DMS53 treated with DMSO at 0.1 percent for 48 hours (cell line): ENCODE results near the gene CABYR.

ENCODE experiments used
- DNase-seq: peaks from one replicate; lab custom pipeline; 2025; ENCODE audit not compliant: unreplicated experiment; lab: John Stamatoyannopoulos, UW

The CABYR gene, protein sequence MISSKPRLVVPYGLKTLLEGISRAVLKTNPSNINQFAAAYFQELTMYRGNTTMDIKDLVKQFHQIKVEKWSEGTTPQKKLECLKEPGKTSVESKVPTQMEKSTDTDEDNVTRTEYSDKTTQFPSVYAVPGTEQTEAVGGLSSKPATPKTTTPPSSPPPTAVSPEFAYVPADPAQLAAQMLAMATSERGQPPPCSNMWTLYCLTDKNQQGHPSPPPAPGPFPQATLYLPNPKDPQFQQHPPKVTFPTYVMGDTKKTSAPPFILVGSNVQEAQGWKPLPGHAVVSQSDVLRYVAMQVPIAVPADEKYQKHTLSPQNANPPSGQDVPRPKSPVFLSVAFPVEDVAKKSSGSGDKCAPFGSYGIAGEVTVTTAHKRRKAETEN

DNA sequence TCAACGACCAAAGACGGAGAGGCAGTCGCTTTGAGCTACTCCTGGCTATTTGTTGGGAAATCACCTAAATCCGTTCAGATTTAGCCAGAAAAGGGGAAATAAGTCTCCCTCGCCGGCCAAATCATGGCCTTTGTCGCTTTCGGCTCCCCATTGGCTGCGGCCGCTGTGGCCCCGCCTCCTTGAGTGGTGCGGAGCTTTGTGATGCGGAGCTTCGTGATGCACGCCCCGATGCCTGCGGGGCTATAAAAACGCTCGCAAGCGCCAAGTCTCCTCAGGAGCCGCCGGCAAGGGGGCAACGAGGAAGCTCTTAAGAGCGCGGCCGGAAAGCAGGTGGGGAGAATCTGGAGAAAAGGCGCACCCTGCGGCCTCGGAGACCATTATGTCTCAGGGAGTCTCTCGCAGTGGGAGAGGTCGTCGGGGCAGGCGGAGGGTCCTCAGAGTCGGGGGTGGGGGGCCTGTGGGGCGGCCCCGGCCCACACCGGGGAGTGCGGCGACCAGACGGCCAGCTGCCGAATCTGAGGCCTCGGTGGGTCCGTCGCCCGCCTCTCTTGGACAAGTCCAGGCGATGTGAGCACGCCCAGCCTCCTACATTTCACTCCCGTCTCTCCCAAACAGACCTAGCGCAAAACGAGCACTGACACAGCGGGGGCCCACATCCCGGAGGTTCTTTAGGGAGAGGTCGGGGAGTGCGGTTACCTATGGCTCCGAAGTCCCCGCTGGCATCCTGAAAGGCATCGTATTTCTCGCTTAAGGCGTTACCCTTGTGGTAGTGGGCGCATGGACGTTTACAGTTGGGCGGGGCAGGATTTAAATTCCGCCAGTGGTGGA is at the start of gene CABYR:
Gene CABYR, plus strand, starts transcription at position 274 of the 828 bp plus-strand sequence. CDS start 4,053 bp downstream, outside the sequence.
- peak; percentile 52 for DNase-seq

- DNase-seq, result no peak
These were observed 49.8 kb upstream of the CABYR start for GRCh38 chr18:24089076-24089475.

DNA sequence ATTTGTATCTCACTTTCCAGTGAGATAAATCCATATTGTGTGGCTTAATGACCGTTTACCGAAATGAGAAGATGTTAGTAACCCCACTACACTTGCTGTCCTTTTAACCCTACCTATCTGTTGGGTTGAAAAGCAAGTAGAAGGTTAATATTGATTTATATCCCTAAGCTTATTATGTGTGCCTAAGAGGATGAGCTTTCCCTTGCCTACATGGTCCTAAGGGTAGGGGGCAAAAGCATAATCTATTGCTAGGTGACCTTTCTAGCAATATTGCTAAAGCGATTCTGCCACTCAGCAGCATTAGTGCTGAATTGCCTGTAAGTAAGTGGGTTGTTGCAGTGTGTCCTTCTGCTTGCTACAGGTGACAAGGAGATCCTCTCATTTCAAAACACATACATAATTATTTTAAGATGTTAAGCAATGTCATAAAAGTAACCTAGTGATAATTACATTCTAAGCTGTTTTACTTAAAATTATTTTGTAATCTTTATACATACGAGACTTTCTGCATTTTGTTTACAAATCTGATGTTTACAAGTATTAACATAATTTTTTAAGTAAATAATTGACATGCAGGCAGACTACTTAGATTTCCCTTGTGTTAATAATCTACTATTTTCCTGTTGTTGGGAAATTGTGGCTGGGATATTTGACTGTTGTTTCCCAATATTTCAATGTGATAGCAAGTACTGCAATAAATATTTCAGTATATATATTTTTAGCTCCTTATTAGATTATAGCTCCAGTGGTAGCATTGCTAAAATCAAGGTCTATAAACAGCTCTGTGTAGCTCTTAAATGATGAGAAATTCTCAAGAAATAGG is 49.1 kb upstream of the CABYR start:
- no peak for DNase-seq

GRCh38 chr18:24090876-24091275 is 48.0 kb upstream of the CABYR start:
- no peak for DNase-seq

DNA sequence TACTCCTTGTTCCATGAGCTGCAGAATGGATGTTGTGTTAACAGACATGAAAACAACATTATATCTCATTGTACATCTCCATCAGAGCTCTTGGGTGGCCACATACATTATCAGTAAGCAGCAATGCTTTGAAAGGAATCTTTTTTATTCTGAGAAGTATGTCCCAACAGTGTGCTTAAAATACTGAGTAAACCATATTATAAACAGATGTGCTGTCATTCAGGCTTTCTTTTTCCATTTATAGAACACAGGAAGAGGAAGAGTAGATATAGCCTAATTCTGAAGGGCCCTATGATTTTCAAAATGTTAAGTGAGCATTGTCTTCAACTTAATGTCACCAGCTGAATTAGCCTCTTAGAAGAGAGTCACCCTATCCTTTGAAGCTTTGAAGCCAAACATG is 44.3 kb upstream of the CABYR start:
- no peak for DNase-seq

GRCh38 chr18:24095976-24096375 is 42.9 kb upstream of the CABYR start:
- DNase-seq, result no peak

- DNase-seq, result no peak
These were observed 35.4 kb upstream of the CABYR start for GRCh38 chr18:24103320-24104021.

- no peak for DNase-seq
These were observed 34.4 kb upstream of the CABYR start for GRCh38 chr18:24104486-24104885.

DNA sequence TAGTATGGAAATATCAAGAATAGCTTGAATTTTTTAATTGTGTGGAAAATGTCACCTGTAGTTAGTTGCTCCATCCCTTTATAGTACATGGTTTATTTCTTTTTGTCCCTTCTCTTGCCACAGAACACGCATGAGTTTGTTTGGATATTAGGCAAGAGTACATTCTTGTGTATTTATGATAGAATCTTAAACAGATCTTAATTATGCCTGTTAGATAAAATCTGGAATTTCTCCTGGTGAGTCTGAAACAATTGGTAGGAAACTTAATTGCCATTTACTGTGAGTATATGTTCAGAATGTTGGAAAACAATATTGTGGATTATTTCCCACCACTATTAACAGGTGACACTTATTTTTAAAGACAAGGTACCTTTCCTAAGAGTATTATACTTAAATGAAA is 30.2 kb upstream of the CABYR start:
- no peak for DNase-seq

GRCh38 chr18:24111936-24112335 is 26.9 kb upstream of the CABYR start:
- DNase-seq, result no peak

- DNase-seq, result no peak
These were observed 26.4 kb upstream of the CABYR start for GRCh38 chr18:24112464-24112863.

DNA sequence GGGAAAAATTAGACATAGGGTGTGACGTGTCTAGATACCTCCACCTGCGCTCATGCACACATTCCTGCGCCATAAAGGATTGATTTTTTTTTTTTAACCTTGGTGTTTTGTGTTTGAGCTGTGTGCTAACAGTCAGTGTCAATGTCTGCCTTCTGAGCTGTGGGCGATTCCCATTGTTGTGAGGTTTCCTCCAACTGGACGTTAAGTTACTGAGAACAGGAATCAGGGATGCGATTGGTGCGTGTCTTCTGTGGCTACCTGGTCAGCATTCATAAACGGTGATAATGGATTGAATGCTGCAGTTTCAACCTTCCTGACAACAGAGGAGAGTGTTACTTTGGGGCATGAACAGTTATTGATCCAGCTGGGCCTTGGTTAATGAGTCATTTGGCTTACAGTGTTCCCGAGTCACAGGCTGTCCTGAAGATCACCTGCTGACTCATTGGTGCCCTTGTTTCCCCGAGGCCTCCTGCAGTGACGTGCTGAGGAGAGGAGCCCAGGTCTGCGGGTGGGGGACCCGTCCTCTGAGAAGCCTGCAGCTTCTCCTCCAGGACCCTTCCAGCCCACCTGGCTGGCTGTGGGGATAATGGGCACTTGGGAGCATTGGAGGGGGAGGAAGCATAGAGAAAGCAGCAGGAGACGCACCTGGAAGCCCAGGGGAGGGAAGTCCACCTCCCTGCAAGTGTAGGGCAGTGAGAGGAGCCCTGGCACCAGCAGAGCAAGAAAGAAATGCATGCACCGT is 25.8 kb upstream of the CABYR start:
- DNase-seq, result peak; percentile 77

GRCh38 chr18:24114924-24115549 is 23.8 kb upstream of the CABYR start:
- DNase-seq, result no peak

GRCh38 chr18:24115628-24116027 is 23.2 kb upstream of the CABYR start:
- no peak for DNase-seq

DNA sequence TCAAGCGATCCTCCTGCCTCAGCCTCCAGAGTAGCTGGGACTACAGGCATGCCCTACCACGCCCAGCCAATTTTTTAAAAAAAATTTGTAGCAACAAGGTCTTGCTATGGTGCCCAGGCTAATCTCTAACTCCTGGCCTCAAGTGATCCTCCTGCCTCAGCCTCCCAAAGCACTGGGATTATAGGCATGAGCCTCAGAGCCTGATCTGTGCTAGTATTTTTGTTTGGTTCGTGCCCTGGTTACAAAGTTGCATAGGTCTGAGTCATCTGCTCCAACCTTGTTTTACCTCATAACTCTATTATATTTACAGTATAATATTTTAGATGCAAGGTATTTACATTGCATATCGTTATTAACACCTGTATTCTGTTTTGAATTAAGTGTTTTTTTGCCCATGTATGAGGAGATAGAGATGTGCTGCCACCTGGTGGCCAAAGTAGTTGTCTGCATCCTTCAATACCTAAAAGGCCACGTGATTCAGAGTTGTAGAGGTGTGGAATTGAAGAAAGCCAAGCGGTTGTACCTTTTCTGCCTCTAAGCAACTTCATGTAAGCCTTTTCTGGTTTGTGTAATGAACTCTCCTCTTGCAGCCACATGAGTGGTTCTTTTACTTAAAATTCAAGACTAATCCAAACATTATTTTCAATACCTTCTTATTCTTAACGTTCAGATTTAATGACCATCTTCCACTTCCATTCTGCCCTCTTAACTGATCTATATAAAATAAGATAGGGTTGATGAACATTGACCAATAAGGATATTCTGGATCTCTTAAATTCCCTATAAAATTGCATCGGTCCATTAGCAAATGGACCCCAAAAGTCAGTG is 19.9 kb upstream of the CABYR start:
- DNase-seq, result peak; percentile 69

DNA sequence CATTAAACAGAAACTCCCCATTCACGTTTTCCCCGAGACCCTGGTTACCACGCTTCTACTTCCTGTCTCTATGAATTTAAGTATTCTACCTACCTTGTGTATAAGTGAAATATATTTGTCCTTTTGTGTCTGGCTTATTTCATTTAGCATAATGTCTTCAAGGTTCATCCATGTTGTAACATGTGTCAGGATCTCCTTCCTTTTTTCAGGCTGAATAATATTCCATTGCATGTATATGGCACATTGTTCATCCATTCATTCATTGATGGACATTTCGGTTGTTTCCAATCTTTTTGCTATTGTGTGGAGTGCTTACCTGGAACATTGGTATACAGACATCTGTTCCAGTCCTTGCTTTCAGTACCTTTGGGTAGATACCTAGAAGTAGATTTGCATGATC is 18.2 kb upstream of the CABYR start:
- no peak for DNase-seq

DNA sequence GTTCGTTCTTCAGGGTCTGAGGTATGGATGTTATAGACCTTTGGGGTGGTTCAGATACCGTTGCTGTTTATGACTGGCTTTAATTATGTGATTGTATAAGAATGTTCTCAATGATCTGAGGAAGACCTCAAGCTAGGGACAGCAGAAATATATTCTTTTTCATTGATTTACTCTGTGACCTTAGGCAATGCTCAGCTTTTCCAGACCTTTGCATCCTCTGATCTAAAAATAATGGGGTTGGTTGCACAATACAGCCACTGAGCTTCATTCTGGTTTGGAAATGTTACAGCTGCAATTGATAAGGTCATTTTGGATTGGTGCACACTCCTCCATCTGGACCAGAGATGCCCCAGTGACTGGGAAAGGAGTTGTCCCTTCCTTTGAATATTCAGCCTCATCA is 17.2 kb upstream of the CABYR start:
- DNase-seq, result no peak

DNA sequence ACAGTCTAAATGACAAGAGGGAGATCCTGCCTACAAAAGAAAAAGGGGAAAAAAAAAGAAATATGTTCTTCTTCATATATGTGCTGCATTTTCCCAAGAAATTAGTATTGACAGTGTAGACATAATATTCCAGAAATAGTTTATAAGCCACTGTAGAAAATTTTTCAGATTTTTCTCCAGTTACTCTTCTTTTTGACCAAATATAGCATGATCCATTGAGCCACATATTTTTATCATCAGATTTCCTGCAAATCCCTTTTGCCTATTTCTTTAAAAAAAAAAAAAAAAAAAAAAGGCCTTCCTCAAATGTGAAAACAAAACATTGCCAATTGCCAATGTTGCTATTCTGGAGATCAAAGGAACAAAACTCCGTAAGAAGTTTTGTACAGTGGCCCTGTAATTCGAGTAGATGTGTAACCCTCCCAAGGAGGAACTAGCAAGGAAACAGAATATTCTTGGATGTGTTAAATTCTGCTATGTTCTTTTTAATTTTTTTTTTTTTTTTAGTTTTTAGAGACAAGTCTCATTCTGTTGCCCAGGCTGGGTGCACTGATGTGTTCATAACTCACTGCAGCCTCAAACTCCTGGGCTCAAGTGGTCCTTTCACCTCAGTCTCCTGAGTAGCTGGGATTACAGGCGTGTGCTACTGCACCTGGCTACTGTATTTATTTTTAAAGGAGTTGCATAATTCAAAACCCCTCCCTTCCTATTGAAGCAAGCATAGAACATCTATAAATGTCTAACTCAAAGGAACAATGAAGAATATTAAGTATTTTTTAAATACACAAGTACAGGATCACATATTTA is 12.5 kb upstream of the CABYR start:
- no peak for DNase-seq
